Endothelial cell of hepatic sinusoid (primary cell): ENCODE measurements around the gene OR5L1.

ENCODE experiments used
- in situ Hi-C: cut with HindIII; loops from 2 replicates; pipeline ENCODE4 v1.10.0; 2017; ENCODE audit warnings: low sequenced_read_pairs

OR5L1 gene

DNA sequence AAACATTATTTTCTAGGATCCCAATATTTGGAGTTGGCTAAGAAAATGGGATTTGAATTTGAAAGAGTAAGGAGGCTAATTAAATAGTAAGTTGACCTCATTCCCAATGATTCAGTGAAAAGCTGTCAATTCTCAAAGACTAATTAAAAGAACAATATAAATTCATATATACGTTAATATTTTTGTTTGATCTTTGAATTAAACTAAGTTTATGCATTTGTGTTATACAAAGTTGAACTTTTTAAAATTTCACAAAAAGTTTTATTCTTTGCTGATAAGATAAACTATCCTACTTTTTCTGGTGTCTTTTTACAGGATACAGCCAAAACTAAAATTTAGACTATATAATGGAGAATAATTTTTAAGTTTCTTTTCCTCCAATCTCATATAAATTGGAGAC is at the start of gene OR5L1:
TSS of gene OR5L1 (plus strand) at position 301 of the 400 bp plus-strand sequence. CDS start 100 bp downstream, outside the sequence.
- in situ Hi-C loops = no loop called here

DNA sequence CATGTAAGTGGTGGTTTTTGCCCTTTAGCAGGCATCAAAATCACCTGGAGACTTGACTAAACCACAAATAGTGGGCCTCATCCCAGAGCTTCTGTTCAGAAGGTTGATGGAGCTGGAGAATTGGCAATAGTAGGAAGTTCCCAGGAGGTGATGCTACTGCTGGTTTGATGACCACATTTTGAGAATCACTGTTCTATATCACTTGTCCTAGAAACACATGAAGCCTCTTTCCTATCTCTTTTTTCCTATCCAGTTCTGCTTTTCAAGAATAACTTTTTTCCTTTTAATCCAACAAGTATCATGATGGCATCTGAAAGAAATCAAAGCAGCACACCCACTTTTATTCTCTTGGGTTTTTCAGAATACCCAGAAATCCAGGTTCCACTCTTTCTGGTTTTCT is 38.0 kb upstream of the OR5L1 start, which contains the start of gene OR5D13:
TSS of gene OR5D13 (plus strand) at position 301 of the 400 bp plus-strand sequence. CDS start at position 301, 0 bp downstream.
- in situ Hi-C loops = no loop called here

DNA sequence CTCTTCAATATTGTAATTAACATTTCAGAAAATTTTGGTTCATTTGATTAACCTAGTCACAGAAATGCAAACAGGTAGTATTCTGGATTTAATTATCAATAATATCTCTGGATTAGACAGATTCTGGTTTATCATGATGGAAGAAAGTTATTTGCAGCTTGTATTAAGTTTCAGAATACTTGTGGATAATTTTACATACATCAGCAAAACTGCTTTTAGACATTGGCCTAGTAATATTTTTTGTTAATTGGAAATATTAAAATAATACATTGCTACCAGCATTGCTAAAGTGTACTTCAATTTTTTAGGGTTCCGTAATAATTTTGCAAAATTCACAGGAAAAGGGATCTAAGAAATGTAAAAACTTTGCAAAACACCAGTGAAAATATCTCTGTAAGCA is 19.6 kb upstream of the OR5L1 start:
- in situ Hi-C loops = no loop called here

DNA sequence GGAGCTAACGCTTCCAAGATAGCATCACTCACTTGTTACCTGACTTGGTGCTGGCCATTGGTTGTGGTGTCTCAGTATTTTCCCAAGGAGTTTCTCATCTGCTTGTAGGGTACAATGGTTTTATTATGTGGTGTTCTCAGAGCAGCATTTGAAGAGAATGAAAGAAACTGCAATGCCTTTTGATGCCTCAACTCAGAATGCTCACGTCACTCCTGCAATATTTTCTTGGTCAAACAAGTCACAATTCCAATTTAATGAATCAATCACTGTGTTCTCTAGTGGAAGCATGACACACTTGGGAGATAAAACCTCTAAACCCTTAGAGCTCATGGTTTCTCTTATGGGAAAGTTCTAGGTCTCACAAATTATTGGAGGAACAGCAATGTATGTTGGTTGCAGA is 17.8 kb upstream of the OR5L1 start:
- in situ Hi-C loops = no loop called here

DNA sequence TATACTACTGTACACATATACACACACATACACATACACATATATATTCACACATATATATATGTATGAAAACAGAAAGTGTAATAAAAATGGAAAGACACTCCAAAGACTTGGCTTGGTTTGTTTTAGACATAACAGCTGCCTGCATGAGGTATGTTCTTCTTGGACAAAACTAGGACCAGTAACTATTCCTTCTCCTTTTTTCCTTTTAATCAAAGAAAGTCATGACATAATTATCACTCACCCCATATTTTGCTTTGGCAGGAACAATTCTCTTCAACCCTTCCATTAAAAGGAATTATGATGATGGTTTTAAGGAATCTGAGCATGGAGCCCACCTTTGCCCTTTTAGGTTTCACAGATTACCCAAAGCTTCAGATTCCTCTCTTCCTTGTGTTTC is 15.9 kb upstream of the OR5L1 start, which contains the start of gene OR5D14:
TSS of gene OR5D14 (plus strand) at position 301 of the 400 bp plus-strand sequence. CDS start at position 301, 0 bp downstream.
- in situ Hi-C loops = no loop called here

DNA sequence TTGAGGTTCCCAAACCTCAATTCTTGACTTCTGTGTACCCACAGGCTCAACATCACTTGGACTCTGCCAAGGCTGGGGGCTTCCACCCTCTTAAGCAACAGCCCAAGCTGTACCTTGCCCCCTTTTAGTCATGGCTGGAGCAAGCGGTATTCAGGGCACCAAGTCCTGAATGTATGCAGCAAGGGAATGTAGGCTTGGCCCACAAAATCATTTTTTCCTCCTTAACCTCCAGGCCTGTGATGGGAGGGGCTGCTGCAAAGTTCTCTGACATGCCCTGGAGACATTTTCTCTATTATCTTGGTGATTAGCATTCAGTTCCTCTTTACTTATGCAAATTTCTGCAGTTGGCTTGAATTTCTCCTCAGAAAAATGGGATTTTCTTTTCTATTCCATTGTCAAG is 4.9 kb upstream of the OR5L1 start:
- in situ Hi-C loops = no loop called here

DNA sequence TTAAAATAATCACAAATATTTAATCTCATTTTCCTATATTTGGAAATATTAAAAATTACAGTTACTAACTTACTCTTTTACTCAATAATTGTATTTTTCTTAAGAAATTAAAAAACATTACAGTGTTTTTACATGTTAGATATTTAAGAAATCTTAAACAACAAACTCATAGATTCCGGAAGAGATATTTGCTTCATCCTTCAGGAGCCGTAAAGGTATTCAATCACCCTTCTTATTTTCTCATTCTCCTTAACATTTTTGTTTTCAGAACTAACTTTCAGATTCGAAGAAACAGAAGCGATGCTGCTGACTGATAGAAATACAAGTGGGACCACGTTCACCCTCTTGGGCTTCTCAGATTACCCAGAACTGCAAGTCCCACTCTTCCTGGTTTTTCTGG is 8.2 kb downstream of the OR5L1 start, which contains the start of gene OR5D18:
TSS of gene OR5D18 (plus strand) at position 301 of the 400 bp plus-strand sequence. CDS start at position 301, 0 bp downstream.
- in situ Hi-C loops = no loop called here

DNA sequence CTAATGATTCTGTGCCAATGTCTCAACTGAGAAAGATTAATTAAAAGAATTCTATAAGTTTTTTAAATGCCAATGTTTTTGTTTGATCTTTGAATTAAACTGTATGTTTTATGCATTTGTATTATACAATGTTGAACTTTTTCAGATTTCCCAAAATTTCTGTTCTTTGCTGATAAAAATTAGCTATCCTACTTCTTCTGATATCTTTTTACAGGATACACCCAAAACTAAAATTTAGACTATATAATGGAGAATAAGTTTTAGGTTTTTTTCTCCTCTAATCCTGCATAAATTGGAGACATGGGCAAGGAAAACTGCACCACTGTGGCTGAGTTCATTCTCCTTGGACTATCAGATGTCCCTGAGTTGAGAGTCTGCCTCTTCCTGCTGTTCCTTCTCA is 15.8 kb downstream of the OR5L1 start, which contains the start of gene OR5L2:
TSS of gene OR5L2 (plus strand) at position 301 of the 400 bp plus-strand sequence. CDS start at position 301, 0 bp downstream.
- in situ Hi-C loops = no loop called here

DNA sequence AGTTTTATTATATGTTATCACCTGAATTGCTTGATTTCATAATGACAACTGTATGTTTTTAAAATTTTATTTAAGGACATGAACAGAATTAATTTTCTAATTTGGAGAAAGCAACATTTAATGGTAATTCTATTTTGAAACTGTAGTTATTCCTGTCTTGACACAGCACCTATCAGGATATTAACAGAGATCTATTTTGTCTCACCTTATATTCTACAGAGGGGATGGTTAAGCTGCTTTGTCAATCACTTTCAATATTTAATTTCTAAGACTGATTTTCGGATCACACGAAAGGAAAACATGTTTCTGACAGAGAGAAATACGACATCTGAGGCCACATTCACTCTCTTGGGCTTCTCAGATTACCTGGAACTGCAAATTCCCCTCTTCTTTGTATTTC is 27.3 kb downstream of the OR5L1 start, which contains the start of gene OR5D16:
TSS of gene OR5D16 (plus strand) at position 301 of the 400 bp plus-strand sequence. CDS start at position 301, 0 bp downstream.
- in situ Hi-C loops = no loop called here

DNA sequence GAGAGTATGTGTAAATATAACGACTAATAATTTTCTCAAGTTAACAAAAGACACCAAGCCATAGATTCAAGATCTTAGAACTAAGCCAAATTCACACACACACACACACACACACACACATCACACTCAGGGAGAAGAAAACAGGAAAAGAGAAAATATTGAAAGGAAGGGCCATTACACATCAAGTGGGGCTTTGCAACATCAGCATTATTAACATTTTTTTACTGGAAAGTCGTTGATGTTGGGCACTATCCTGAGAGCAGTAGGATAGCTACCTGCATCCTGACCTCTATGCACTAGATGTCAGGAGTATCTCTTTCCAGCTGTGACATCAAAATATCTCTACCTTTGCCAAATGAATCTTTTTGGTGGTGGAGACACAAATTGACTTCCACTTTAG is 36.3 kb downstream of the OR5L1 start:
- in situ Hi-C loops = no loop called here

DNA sequence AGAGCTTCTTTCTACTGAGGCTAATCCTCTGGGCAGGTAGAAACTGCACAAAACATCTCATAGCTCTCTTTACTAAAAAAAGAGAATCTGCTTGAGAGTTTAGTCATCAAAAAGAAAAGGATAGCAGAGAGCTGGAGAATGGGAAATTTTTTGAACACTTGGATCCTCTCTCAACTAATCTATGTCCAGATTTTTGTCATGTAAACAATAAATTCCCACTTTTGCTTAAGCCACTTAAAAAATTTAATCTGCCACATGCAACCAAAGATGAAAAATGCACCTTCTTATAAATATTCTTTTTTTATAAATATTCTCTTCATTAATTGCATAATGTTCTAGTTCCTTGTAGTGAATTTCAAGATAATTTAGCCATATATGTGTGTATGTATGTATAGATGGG is 37.9 kb downstream of the OR5L1 start:
- in situ Hi-C loops = no loop called here

DNA sequence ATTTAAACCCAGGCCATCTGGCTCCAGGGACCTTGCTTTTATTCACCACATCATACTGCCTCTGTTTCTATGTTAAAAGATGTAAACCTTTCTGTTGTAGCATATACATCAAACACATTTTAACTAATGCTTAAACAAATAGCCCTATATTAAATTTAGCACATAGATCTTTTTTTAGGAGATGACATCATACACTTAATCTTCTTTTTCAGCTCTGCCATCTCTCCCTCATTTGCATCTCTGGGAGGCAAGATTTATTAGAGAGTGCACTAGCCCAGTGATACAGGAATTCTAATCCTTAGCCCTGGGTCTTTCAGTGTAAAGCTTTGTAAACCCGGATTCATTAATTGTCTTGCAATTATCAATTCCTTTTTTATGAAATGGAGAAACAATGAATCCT is 41.0 kb downstream of the OR5L1 start:
- in situ Hi-C loops = no loop called here

DNA sequence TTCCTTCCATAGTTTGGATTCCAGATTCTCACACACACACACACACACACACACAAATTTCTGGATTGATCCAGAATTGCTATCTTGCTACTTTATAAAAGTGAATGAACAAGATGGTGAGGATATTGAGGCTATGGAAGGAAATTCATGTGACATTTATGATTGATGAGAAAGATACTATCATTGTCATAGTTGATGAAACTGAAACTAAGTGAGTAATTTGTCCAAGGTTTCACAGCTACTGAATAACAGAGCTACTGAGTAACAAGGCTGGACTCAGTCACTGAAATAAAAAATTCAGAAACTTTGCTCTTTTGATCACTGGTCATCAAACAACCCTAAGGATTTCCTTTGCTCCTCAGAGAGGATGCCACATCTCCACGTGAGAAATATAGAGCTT is 43.5 kb downstream of the OR5L1 start:
- in situ Hi-C loops = no loop called here
